ENCODE data around the gene MAP2K2.

GRCh38 chr19:4077800-4078684 is 45.9 kb downstream of the MAP2K2 start:
- TF ChIP-seq CTCF (IDR thresholded peaks at IDR 0.05) (no peak), POLR2A (IDR thresholded peaks at IDR 0.05) (no peak)

Measured in body of pancreas (tissue), 4 donors.